Vagina (tissue), 2 donors: ENCODE data around the gene MRGPRF.

ENCODE experiments used
- POLR2A ChIP-seq, 2 donors: fragments of 450-650 bp; IDR thresholded peaks; one replicate each; pipeline ENCODE4 v1.6.1; 2017; ENCODE audit warnings: antibody characterized with exemption in 2 of 2, mild to moderate bottlenecking in 2 of 2, moderate library complexity in 2 of 2
- POLR2AphosphoS5 ChIP-seq, 2 donors: sonication (generic); formaldehyde crosslinking; IDR thresholded peaks; one replicate each; pipeline ENCODE4 v1.9.0; 2017; ENCODE audit warnings: antibody characterized with exemption in 2 of 2, mild to moderate bottlenecking in 2 of 2, low read depth in 1 of 2; ENCODE audit not compliant: insufficient read depth in 1 of 2
- TF ChIP-seq, protein P1 (sequence below), 3 experiments: fragments of 450-650 bp in 2 of 3; fragments of 200-600 bp in 1 of 3; sonication (generic) in 1 of 3; IDR thresholded peaks; one replicate each; pipeline ENCODE4 v1.5.1; 2017 to 2019; ENCODE audit warnings: antibody characterized with exemption in 3 of 3, mild to moderate bottlenecking in 2 of 3, moderate library complexity in 2 of 3

GRCh38 chr11:69057236-69057635 lies 44.2 kb upstream of the MRGPRF start:
- TF ChIP-seq, protein P1, sequence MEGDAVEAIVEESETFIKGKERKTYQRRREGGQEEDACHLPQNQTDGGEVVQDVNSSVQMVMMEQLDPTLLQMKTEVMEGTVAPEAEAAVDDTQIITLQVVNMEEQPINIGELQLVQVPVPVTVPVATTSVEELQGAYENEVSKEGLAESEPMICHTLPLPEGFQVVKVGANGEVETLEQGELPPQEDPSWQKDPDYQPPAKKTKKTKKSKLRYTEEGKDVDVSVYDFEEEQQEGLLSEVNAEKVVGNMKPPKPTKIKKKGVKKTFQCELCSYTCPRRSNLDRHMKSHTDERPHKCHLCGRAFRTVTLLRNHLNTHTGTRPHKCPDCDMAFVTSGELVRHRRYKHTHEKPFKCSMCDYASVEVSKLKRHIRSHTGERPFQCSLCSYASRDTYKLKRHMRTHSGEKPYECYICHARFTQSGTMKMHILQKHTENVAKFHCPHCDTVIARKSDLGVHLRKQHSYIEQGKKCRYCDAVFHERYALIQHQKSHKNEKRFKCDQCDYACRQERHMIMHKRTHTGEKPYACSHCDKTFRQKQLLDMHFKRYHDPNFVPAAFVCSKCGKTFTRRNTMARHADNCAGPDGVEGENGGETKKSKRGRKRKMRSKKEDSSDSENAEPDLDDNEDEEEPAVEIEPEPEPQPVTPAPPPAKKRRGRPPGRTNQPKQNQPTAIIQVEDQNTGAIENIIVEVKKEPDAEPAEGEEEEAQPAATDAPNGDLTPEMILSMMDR (IDR thresholded peaks at IDR 0.05), result no peak
- TF ChIP-seq POLR2AphosphoS5 (IDR thresholded peaks at IDR 0.05; ENCODE audit: insufficient read depth in 1 of 2, low read depth in 1 of 2) (no peak), POLR2A (IDR thresholded peaks at IDR 0.05) (no peak)
